Muscle layer of duodenum (tissue), 2 donors: ENCODE measurements around the gene SF3A2.

ENCODE experiments used
- H3K27ac ChIP-seq: one replicate; pipeline ENCODE4 v1.7.0; 2013; ENCODE audit warnings: mild to moderate bottlenecking, low read length
- H3K27me3 ChIP-seq: one replicate; pipeline ENCODE4 v1.7.0; 2013; ENCODE audit warnings: low read depth, mild to moderate bottlenecking, control low read depth, low read length
- H3K36me3 ChIP-seq, 2 donors: one replicate each; pipeline ENCODE4 v1.7.0; 2013; ENCODE audit warnings: low read length in 2 of 2, control low read depth in 1 of 2, mild to moderate bottlenecking in 1 of 2; ENCODE audit not compliant: insufficient read depth in 2 of 2, control insufficient read depth in 1 of 2
- H3K4me1 ChIP-seq, 2 donors: one replicate each; pipeline ENCODE4 v1.7.0; 2013; ENCODE audit warnings: low read length in 2 of 2, mild to moderate bottlenecking in 2 of 2, control low read depth in 1 of 2, moderate library complexity in 1 of 2; ENCODE audit not compliant: insufficient read depth in 2 of 2, control insufficient read depth in 1 of 2
- H3K4me3 ChIP-seq, 2 donors: one replicate each; pipeline ENCODE4 v1.7.0; 2013; ENCODE audit warnings: low read length in 2 of 2, low read depth in 1 of 2, mild to moderate bottlenecking in 1 of 2
- H3K9me3 ChIP-seq, 2 donors: one replicate each; pipeline ENCODE4 v1.7.0; 2013; ENCODE audit warnings: low read length in 2 of 2, control low read depth in 1 of 2, mild to moderate bottlenecking in 1 of 2; ENCODE audit not compliant: control insufficient read depth in 1 of 2
- donor health status: healthy.

SF3A2 gene

DNA sequence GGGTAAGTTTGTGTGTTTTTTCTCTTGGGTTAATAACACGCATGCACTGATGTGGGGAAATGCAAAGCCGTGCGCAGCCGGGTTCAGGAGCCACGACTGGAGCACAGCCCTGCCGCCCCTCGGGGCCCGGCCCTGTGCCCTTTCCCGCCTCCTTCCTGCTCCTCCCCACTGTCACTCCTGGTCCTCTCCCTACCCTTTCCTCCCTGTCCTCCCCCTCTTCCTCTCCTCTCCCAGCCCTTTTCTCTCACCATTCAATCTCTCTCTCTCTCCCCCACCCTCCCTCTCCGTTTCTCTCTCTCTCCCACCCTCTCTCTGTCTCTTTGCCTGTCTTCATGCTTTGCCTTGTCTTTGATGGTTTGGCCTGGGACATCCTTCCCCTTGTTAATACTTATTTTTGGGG, 27.6 kb upstream of the SF3A2 start:
- H3K27me3 ChIP-seq = no peaks in the 10 kb centered on the region
- no peak overlapping the region for H3K27ac ChIP-seq
- H3K4me1 ChIP-seq = peaks cover 0 to 12% of the 10 kb centered on the region in 2 donors
- peaks cover 19 to 66% of the 10 kb centered on the region in 2 donors for H3K36me3 ChIP-seq
- no peaks in the 10 kb centered on the region for H3K9me3 ChIP-seq
- H3K4me3 ChIP-seq = no peak overlapping the region

- H3K27me3 ChIP-seq = no peaks in the 10 kb centered on the region
- peaks cover 17 to 66% of the 10 kb centered on the region in 2 donors for H3K36me3 ChIP-seq
- H3K9me3 ChIP-seq = no peaks in the 10 kb centered on the region
- H3K4me1 ChIP-seq = peaks cover 0 to 12% of the 10 kb centered on the region in 2 donors
- H3K4me3 ChIP-seq = no peak overlapping the region
- H3K27ac ChIP-seq = no peak overlapping the region
Observed at GRCh38 chr19:2209408-2209807, 27.2 kb upstream of the SF3A2 start.

DNA sequence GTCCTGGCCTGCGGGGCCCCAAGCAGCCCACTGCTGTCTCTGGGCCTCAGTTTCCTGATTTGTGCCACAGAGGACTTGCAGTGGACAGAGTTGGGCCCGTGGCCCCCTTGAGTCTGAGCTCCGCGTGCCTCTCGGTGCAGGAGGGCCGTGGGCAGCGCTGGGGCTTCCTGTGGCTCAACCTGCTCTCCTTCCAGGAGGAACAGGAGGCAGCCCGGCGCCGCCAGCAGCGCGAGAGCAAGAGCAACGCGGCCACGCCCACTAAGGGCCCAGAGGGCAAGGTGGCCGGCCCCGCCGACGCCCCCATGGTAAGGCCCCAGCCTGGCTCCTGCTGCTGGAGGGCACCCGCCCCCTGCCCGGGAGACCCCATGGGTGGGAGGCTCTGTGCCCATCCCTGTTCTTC, 26.4 kb upstream of the SF3A2 start:
- Histone ChIP-seq H3K27me3 (no peaks in the 10 kb centered on the region), H3K4me1 (peaks cover 0 to 12% of the 10 kb centered on the region in 2 donors), H3K9me3 (no peaks in the 10 kb centered on the region), H3K4me3 (no peak overlapping the region), H3K36me3 (peaks cover 24 to 70% of the 10 kb centered on the region in 2 donors), H3K27ac (no peak overlapping the region)

- Histone ChIP-seq H3K27ac (no peak overlapping the region), H3K4me1 (peaks cover 0 to 12% of the 10 kb centered on the region in 2 donors), H3K27me3 (no peaks in the 10 kb centered on the region), H3K9me3 (no peaks in the 10 kb centered on the region), H3K4me3 (no peak overlapping the region), H3K36me3 (peaks cover 24 to 80% of the 10 kb centered on the region in 2 donors)
Observed at GRCh38 chr19:2210987-2211740, 25.5 kb upstream of the SF3A2 start.

- Histone ChIP-seq H3K27me3 (no peaks in the 10 kb centered on the region), H3K4me3 (no peak overlapping the region), H3K9me3 (no peaks in the 10 kb centered on the region), H3K36me3 (peaks cover 22 to 83% of the 10 kb centered on the region in 2 donors), H3K27ac (peak overlapping the region; percentile 14), H3K4me1 (peaks cover 0 to 8% of the 10 kb centered on the region in 2 donors)
Observed at GRCh38 chr19:2212861-2213711, 23.5 kb upstream of the SF3A2 start.

DNA sequence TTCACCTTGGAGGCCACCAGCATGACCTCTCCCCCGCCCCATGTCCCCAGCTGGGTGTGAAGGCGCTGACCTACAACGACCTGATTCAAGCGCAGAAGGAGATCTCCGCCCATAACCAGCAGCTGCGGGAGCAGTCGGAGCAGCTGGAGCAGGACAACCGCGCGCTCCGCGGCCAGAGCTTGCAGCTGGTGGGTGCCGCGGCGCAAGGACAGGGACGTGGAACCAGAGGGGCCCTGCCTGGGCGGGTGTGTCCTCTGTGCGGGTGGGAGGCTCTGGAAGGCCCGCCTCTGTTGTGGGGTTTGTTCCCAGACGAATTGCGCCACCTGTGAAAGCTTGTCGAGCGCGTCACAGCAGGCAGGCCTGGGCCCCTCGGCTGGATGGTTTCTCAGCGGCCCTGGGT, 22.8 kb upstream of the SF3A2 start:
- Histone ChIP-seq H3K27me3 (no peaks in the 10 kb centered on the region), H3K27ac (no peak overlapping the region), H3K4me3 (no peak overlapping the region), H3K9me3 (no peaks in the 10 kb centered on the region), H3K4me1 (peaks cover 0 to under 1% of the 10 kb centered on the region in 2 donors), H3K36me3 (peaks cover 22 to 84% of the 10 kb centered on the region in 2 donors)

- Histone ChIP-seq H3K4me3 (no peak overlapping the region), H3K36me3 (peaks cover 22 to 87% of the 10 kb centered on the region in 2 donors), H3K27ac (no peak overlapping the region), H3K27me3 (no peaks in the 10 kb centered on the region), H3K4me1 (no peaks in the 10 kb centered on the region), H3K9me3 (no peaks in the 10 kb centered on the region)
Observed at GRCh38 chr19:2214251-2214650, 22.4 kb upstream of the SF3A2 start.

- Histone ChIP-seq H3K4me1 (no peaks in the 10 kb centered on the region), H3K27me3 (no peaks in the 10 kb centered on the region), H3K27ac (no peak overlapping the region), H3K36me3 (peaks cover 22 to 91% of the 10 kb centered on the region in 2 donors), H3K9me3 (no peaks in the 10 kb centered on the region), H3K4me3 (no peak overlapping the region)
Observed at GRCh38 chr19:2215281-2215751, 21.3 kb upstream of the SF3A2 start.

DNA sequence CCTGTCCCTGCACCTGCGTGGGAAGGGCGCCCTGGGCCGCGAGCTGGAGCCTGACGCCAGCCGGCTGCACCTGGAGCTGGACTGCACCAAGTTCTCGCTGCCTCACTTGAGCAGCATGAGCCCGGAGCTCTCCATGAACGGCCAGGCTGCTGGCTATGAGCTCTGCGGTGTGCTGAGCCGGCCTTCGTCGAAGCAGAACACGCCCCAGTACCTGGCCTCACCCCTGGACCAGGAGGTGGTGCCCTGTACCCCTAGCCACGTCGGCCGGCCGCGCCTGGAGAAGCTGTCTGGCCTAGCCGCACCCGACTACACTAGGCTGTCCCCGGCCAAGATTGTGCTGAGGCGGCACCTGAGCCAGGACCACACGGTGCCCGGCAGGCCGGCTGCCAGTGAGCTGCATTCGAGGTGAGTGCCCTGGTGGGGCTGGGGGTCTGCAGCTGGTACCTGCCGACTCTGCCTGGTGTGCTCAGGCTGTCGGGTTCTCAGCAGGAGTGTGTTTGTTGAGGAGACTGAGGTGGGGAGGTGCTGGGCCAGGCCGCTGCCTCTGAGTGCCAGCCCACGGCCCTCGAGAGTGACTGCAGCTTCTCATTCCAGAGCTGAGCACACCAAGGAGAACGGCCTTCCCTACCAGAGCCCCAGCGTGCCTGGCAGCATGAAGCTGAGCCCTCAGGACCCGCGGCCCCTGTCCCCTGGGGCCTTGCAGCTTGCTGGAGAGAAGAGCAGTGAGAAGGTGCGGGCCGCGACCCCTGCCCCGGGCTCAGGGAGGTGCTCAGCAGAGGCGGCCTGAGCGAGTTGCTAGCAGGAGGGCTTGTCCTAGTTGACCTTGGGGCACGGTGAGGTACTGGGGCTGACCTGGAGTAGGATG, 20.0 kb upstream of the SF3A2 start:
- Histone ChIP-seq H3K4me1 (no peaks in the 10 kb centered on the region), H3K9me3 (no peaks in the 10 kb centered on the region), H3K27ac (no peak overlapping the region), H3K4me3 (no peak overlapping the region), H3K27me3 (no peaks in the 10 kb centered on the region), H3K36me3 (peaks cover 22 to 82% of the 10 kb centered on the region in 2 donors)

GRCh38 chr19:2217591-2217990, 19.0 kb upstream of the SF3A2 start:
- H3K36me3 ChIP-seq = peaks cover 14 to 79% of the 10 kb centered on the region in 2 donors

GRCh38 chr19:2219726-2220125, 16.9 kb upstream of the SF3A2 start:
- Histone ChIP-seq H3K27me3 (no peaks in the 10 kb centered on the region), H3K36me3 (peaks cover 17 to 69% of the 10 kb centered on the region in 2 donors), H3K4me1 (no peaks in the 10 kb centered on the region), H3K4me3 (no peak overlapping the region), H3K27ac (no peak overlapping the region), H3K9me3 (no peaks in the 10 kb centered on the region)

More at GRCh38 chr19:2217591-2217990, 19.0 kb upstream of the SF3A2 start:
- no peaks in the 10 kb centered on the region for H3K27me3 ChIP-seq
- H3K9me3 ChIP-seq = no peaks in the 10 kb centered on the region
- H3K4me1 ChIP-seq = no peaks in the 10 kb centered on the region
- H3K4me3 ChIP-seq = no peak overlapping the region
- H3K27ac ChIP-seq = no peak overlapping the region
